NCI-H128 (cell line): ENCODE data around the gene STK32C.
"Not testable (repeated sequence)": the region's sequence is repeated elsewhere in the genome, so short reads cannot be mapped to it uniquely, and the experiment has no call there.

Source experiments
- DNase-seq: peaks from one replicate; lab custom pipeline; 2025; ENCODE audit not compliant: unreplicated experiment; lab: John Stamatoyannopoulos, UW

STK32C gene

GRCh38 chr10:132160834-132161622 lies 146.7 kb downstream of the STK32C start:
- not testable (repeated sequence) for DNase-seq

GRCh38 chr10:132160231-132160630 lies 147.5 kb downstream of the STK32C start:
- DNase-seq: not testable (repeated sequence)

- not testable (repeated sequence) for DNase-seq
Observed at GRCh38 chr10:132159302-132160230, 148.2 kb downstream of the STK32C start.

- no peak for DNase-seq
Observed at GRCh38 chr10:132158823-132159222, 148.9 kb downstream of the STK32C start.

- DNase-seq: no peak
Observed at GRCh38 chr10:132158122-132158741, 149.5 kb downstream of the STK32C start.
